Subcutaneous abdominal adipose tissue (tissue), 5 donors: Measurements from ENCODE around the gene GID4.

Source experiments
- H3K27ac ChIP-seq: one replicate; pipeline ENCODE4 v1.7.0; 2013; ENCODE audit warnings: low read depth, mild to moderate bottlenecking, inconsistent platforms, low read length, moderate library complexity
- H3K27me3 ChIP-seq, 5 donors: one replicate each; pipeline ENCODE4 v1.7.0; 2013; ENCODE audit warnings: low read length in 5 of 5, inconsistent platforms in 1 of 5; ENCODE audit not compliant: control insufficient read depth in 5 of 5, insufficient read depth in 4 of 5
- H3K36me3 ChIP-seq, 5 donors: one replicate each; pipeline ENCODE4 v1.7.0; 2013; ENCODE audit warnings: low read length in 5 of 5; ENCODE audit not compliant: control insufficient read depth in 5 of 5, insufficient read depth in 5 of 5
- H3K4me1 ChIP-seq, 5 donors: one replicate each; pipeline ENCODE4 v1.7.0; 2013; ENCODE audit warnings: low read length in 5 of 5, mild to moderate bottlenecking in 3 of 5, moderate library complexity in 1 of 5; ENCODE audit not compliant: control insufficient read depth in 5 of 5, insufficient read depth in 5 of 5
- H3K4me3 ChIP-seq, 5 donors: one replicate each; pipeline ENCODE4 v1.7.0; 2013; ENCODE audit warnings: low read length in 5 of 5, low read depth in 1 of 5
- H3K9ac ChIP-seq, 5 donors: one replicate each; pipeline ENCODE4 v1.7.0; 2013; ENCODE audit warnings: low read length in 5 of 5, mild to moderate bottlenecking in 4 of 5, moderate library complexity in 3 of 5
- H3K9me3 ChIP-seq, 5 donors: one replicate each; pipeline ENCODE4 v1.7.0; 2013; ENCODE audit warnings: low read length in 5 of 5; ENCODE audit not compliant: control insufficient read depth in 5 of 5
- donor health status: healthy.
- donor health status: healthy.
- donor health status: healthy.
- donor health status: healthy.
- donor health status: healthy.

The GID4 gene

DNA sequence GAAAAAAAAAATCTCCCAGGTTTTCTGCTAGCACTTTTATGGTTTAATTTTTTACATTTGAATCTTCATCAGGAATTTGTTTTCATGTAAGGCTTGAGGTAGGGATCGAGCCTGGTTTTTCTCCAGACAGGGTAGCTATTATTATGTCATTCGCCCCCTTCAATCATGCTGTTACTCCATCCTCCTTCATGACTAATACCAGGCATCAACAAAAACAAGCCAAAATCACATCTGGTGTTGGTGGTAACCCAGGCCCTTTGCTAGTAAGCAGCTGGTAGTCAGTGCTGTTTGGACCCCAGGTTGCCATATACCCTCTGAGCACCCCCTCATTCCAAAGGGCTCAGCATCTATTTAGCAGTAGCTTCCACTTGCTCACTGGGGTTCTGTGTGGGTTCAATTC, 37.0 kb upstream of the GID4 start:
- H3K27me3 ChIP-seq, result no peaks in the 10 kb centered on the region
- no peak overlapping the region for H3K9ac ChIP-seq
- no peaks in the 10 kb centered on the region for H3K4me1 ChIP-seq
- no peak overlapping the region for H3K27ac ChIP-seq
- H3K36me3 ChIP-seq, result peaks cover 0 to 8% (median 5%) of the 10 kb centered on the region in 5 donors
- no peaks in the 10 kb centered on the region for H3K9me3 ChIP-seq
- H3K4me3 ChIP-seq, result no peak overlapping the region

DNA sequence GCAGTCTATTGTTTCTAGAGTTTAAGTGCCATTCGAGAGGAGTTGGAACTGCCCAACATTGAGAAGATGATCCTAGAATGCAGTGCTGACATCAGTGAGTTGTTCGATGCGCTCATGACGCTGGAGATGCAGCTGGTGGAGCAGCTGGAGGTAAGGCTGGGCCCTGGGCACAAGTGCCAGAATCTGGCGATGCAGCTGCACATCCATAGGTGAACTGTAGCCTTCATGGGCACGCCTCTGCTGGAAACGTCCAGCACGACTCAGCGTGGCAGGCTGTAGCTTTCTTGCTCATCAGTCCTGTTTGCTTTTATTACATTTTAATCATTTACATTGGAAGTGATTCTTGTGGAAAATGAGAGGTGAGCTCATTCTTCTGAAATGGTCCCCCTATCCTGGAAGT, 34.9 kb upstream of the GID4 start:
- Histone ChIP-seq H3K36me3 (peaks cover 0 to 29% (median 11%) of the 10 kb centered on the region in 5 donors), H3K9me3 (no peaks in the 10 kb centered on the region), H3K4me1 (no peaks in the 10 kb centered on the region), H3K27me3 (no peaks in the 10 kb centered on the region), H3K27ac (no peak overlapping the region), H3K9ac (no peak overlapping the region), H3K4me3 (no peak overlapping the region)

DNA sequence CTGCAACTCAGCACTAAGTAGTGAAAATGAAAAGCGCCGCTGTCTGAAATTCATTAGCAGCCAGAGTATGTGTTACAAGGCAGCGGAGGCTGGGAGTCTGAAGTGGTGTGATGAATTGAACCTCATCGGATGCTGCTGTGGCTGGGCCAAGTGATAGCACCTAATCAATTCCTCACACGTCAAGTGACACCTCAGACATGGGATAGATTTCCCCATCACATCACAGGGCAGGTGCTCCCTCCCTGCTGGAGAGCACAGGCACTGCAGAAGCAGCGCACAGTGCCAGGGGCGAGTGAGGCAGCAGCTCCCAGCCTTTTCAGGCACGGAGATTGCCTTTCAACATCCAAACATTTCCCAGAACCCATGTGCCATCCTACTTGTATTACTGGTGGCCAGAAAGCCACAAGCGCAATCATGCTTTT, 34.3 kb upstream of the GID4 start:
- no peaks in the 10 kb centered on the region for H3K9me3 ChIP-seq
- no peak overlapping the region for H3K9ac ChIP-seq
- no peaks in the 10 kb centered on the region for H3K27me3 ChIP-seq
- no peak overlapping the region for H3K4me3 ChIP-seq
- no peaks in the 10 kb centered on the region for H3K4me1 ChIP-seq
- peaks cover 0 to 33% (median 11%) of the 10 kb centered on the region in 5 donors for H3K36me3 ChIP-seq
- H3K27ac ChIP-seq, result no peak overlapping the region

DNA sequence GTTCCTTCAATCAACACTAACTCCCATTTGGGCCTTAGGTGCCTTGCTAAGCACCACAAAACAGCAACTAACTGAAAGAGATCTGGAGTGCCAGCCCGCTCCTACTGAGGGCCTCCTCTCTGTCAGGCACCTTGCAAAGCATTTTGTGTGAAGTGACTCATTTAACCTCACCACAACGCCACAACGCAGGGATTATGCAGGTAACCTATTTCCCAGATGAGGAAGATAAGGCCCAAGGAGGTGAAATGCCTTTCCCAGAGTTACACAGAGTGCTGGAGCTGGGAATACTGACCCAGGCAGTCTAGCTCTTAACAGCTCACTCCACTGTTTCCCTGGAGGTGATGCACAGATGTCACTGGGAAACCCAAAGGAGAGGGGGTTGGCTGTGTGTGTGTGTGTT, 33.7 kb upstream of the GID4 start:
- Histone ChIP-seq H3K9ac (no peak overlapping the region), H3K9me3 (no peaks in the 10 kb centered on the region), H3K27ac (no peak overlapping the region), H3K27me3 (no peaks in the 10 kb centered on the region), H3K36me3 (peaks cover 0 to 37% (median 11%) of the 10 kb centered on the region in 5 donors), H3K4me3 (no peak overlapping the region), H3K4me1 (no peaks in the 10 kb centered on the region)

DNA sequence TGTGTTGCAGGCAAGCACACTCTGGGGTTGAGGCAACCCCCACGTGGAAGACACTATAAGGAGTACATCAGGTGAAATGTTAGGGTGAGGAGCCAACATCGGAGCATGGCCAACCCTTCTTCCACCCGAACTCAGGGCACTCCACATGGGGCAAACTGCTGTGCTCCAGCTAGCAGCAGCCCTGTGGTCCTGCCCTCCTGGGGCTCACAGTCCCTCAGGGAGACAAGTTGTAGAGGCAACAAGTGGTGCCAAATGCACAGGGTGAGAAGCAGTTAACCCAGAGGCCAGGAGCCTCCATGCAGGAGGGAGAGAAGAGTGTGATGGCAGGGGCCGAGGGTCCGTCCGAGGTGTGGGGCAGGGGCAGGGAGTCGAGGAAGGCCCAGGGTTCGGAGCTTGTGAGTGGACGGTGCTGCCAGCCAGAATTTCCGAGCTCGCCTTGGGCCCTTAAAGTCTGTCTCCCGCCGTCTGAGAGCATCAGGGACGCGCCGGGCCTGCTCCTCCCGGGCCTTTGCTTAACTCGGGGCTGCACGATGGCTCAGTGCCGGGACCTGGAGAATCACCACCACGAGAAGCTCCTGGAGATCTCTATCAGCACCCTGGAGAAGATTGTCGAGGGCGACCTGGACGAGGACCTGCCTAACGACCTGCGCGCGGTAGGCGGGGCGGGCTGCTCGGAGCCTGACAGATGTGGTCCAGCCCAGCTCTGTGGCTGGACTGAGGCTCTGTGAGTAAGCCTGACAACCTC, 32.5 kb upstream of the GID4 start:
- Histone ChIP-seq H3K27ac (no peak overlapping the region), H3K36me3 (peaks cover 0 to 40% (median 18%) of the 10 kb centered on the region in 5 donors), H3K27me3 (no peaks in the 10 kb centered on the region)

DNA sequence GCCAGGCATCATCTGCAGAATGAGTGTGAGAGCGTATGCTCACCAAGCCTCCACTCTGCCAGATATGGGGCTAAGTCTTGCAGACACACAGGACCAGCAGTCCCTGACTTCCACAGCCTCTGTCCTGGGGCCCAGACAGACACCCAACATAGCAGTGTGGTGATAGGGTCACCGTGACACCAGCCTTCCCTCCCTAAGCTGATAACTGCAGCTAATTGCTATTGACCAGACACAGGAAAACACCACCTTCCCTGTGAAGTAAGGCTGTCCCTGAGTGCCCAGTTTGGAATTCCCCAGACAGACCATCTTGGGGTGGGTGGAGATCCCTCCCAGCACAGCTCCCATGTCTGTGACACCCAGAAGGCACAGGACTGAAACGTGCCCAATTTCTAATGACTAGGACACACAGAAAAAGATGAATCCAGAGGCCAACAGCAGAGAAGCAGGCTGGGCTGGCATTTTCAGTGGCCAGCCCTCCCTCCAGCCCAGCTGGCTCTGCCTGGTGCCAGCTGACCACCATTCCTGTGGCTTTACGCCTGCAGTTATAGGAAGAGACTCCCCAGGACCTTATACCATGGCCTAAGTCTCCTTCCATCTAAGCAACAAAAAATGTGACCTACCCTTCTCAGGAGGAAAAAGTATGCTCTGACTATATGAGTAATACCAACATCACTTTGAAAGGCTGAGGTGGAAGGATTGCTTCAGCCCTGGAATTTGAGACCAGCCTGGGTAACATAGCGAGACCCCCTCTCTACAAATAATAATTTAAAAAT, 30.5 kb upstream of the GID4 start:
- Histone ChIP-seq H3K27ac (no peak overlapping the region), H3K4me1 (no peaks in the 10 kb centered on the region), H3K27me3 (no peaks in the 10 kb centered on the region), H3K36me3 (peaks cover 3 to 40% (median 18%) of the 10 kb centered on the region in 5 donors), H3K9ac (no peak overlapping the region), H3K4me3 (no peak overlapping the region), H3K9me3 (no peaks in the 10 kb centered on the region)

More for the DNA sequence above, 32.5 kb upstream of the GID4 start:
- H3K4me1 ChIP-seq, result no peaks in the 10 kb centered on the region
- no peak overlapping the region for H3K4me3 ChIP-seq
- no peaks in the 10 kb centered on the region for H3K9me3 ChIP-seq
- no peak overlapping the region for H3K9ac ChIP-seq

DNA sequence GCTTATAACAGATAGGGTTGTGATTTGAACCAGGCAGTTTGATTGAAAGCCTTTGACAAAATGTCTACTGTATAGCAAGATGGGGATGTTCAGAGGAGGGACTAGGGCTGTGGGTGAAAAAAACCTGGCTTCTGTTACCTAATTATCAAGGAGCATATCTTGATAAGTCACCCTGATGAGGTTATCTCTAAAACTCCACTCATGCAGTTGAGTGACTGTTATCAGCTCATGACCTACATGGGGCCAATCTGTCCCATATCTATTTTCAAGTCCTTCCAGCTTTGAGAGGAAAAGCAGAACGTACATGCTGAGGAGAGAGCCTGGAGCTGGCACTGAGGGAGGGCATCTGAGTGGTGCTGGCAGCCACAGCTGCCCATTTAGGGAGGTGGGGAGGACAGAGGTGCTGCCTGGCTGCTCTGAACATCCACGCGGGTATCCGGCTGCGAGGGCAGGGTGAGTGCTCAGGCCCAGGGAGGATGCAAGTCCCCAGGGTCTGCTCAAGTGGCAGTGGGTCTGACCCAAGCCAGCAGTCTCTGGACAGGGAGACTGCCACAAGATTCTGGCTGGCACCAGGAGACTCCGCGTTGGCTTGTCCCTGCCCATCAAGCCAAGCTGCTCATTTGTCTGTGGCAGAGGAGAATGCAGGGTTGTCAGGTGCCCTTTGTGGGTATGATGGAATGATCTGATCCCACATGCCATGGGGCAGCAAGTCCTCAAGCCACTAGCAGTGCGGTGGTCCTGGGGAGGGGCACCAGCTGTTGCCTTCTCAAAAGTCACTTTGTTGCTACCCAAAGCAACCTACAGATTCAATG, 29.4 kb upstream of the GID4 start:
- H3K36me3 ChIP-seq, result peaks cover 3 to 40% (median 18%) of the 10 kb centered on the region in 5 donors
- peaks cover 0 to 7% (median 0%) of the 10 kb centered on the region in 5 donors for H3K4me1 ChIP-seq
- H3K27ac ChIP-seq, result no peak overlapping the region
- no peaks in the 10 kb centered on the region for H3K9me3 ChIP-seq
- H3K9ac ChIP-seq, result no peak overlapping the region
- no peak overlapping the region for H3K4me3 ChIP-seq
- no peaks in the 10 kb centered on the region for H3K27me3 ChIP-seq

DNA sequence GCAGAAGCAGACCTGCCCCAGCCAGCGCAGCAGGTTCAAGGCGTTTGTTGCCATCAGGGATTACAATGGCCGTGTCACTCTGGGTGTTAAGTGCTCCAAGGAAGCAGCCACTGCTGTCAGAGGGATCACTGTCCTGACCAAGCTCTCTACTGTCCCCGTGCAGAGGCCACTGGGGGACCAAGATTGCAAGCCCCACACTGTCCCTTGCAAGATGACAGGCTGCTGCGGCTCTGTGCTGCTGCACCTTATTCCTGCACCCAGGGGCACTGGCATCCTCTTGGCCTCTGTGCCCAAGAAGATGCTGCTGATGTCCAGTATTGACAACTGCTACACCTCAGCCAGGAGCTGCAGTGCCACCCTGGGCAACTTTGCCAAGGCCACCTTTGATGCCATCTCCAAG, 27.9 kb upstream of the GID4 start:
- Histone ChIP-seq H3K9me3 (no peaks in the 10 kb centered on the region), H3K36me3 (peaks cover 3 to 51% (median 25%) of the 10 kb centered on the region in 5 donors), H3K4me1 (peaks cover 0 to 7% (median 0%) of the 10 kb centered on the region in 5 donors), H3K27ac (no peak overlapping the region), H3K9ac (no peak overlapping the region), H3K27me3 (no peaks in the 10 kb centered on the region), H3K4me3 (no peak overlapping the region)

DNA sequence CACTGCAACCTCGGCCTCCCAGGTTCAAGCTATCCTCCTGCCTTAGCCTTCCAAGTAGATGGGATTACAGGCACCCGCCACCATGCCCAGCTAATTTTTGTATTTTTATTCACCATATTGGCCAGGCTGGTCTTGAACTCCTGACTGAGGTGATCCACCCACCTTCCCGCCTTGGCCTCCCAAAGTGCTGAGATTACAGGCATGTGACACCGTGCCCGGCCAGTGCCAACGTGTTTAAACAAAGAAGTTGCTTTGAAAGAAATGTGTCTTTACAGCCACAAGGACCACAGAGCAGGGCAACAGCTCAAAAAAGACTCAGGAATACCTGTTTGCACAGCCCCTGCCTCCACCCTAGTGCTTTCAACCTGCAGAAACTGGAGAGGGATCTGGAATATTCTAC, 25.2 kb upstream of the GID4 start:
- Histone ChIP-seq H3K27ac (no peak overlapping the region), H3K9me3 (no peaks in the 10 kb centered on the region), H3K9ac (no peak overlapping the region), H3K27me3 (no peaks in the 10 kb centered on the region), H3K4me1 (peaks cover 0 to 24% (median 12%) of the 10 kb centered on the region in 5 donors), H3K4me3 (no peak overlapping the region), H3K36me3 (peaks cover 3 to 39% (median 16%) of the 10 kb centered on the region in 5 donors)
